GM12801 (cell line): ENCODE results near the gene GLIS1.

ENCODE experiments used
- CTCF ChIP-seq: IDR thresholded peaks from one replicate; pipeline ENCODE4 v1.5.1; 2011; ENCODE audit warnings: control low read depth; ENCODE audit not compliant: insufficient read length; ENCODE audit errors: extremely low read depth

Gene GLIS1

GRCh38 chr1:53587252-53587988, 151.5 kb downstream of the GLIS1 start:
- no peak for TF ChIP-seq CTCF

GRCh38 chr1:53586765-53587164, 152.2 kb downstream of the GLIS1 start:
- no peak for TF ChIP-seq CTCF

- no peak for TF ChIP-seq CTCF
Measured at GRCh38 chr1:53585565-53585964, 153.4 kb downstream of the GLIS1 start.

GRCh38 chr1:53585129-53585528, 153.8 kb downstream of the GLIS1 start:
- no peak for TF ChIP-seq CTCF

GRCh38 chr1:53584777-53585107, 154.2 kb downstream of the GLIS1 start:
- TF ChIP-seq CTCF = no peak

GRCh38 chr1:53583868-53584776, 154.8 kb downstream of the GLIS1 start:
- TF ChIP-seq CTCF = no peak

- no peak for TF ChIP-seq CTCF
Measured at GRCh38 chr1:53583021-53583867, 155.7 kb downstream of the GLIS1 start.
